Hepatocyte (in vitro differentiated cells): ENCODE data around the gene NRG2. TPM values are rescaled to one million over a fixed set of nuclear protein-coding genes. Genes with fewer than 3 reads are reported as not detected.

Experiments
- DNase-seq: peaks from one replicate; pipeline ENCODE4 v3.0.0-alpha.2; 2016; ENCODE audit warnings: low spot score
- H2AFZ ChIP-seq: fragments of 200-600 bp; sonication (generic); 2 replicates; pipeline ENCODE4 v1.6.0; 2016; ENCODE audit warnings: antibody characterized with exemption, mild to moderate bottlenecking
- H3K27ac ChIP-seq: fragments of 200-600 bp; sonication (generic); 2 replicates; pipeline ENCODE4 v1.5.1; 2016; ENCODE audit warnings: mild to moderate bottlenecking
- H3K27me3 ChIP-seq: fragments of 200-600 bp; sonication (generic); 2 replicates; pipeline ENCODE4 v1.6.1; 2016
- H3K36me3 ChIP-seq: fragments of 200-600 bp; sonication (generic); replicated peaks from 2 replicates; pipeline ENCODE4 v1.5.1; 2016; ENCODE audit warnings: low read depth; ENCODE audit not compliant: insufficient read depth
- H3K4me1 ChIP-seq: fragments of 200-600 bp; sonication (generic); 2 replicates; pipeline ENCODE4 v1.5.1; 2016; ENCODE audit warnings: mild to moderate bottlenecking, moderate library complexity; ENCODE audit not compliant: insufficient read depth
- H3K4me2 ChIP-seq: fragments of 200-600 bp; sonication (generic); 2 replicates; pipeline ENCODE4 v1.6.0; 2016
- H3K4me3 ChIP-seq: fragments of 200-600 bp; sonication (generic); 2 replicates; pipeline ENCODE4 v1.5.1; 2016; ENCODE audit warnings: mild to moderate bottlenecking
- H3K79me2 ChIP-seq: fragments of 200-600 bp; sonication (generic); 2 replicates; pipeline ENCODE4 v1.6.0; 2017; ENCODE audit warnings: mild to moderate bottlenecking
- H3K9me2 ChIP-seq: fragments of 200-600 bp; sonication (generic); replicated peaks from 2 replicates; pipeline ENCODE4 v1.6.0; 2017; ENCODE audit warnings: mild to moderate bottlenecking; ENCODE audit not compliant: insufficient read depth
- H3K9me3 ChIP-seq: fragments of 200-600 bp; sonication (generic); 2 replicates; pipeline ENCODE4 v1.5.1; 2016; ENCODE audit warnings: low read depth, mild to moderate bottlenecking
- H4K20me1 ChIP-seq: fragments of 200-600 bp; sonication (generic); 2 replicates; pipeline ENCODE4 v1.6.0; 2016; ENCODE audit warnings: mild to moderate bottlenecking; ENCODE audit not compliant: insufficient read depth, poor library complexity, severe bottlenecking
- EZH2 ChIP-seq: fragments of 200-600 bp; sonication (generic); IDR thresholded peaks from 2 replicates; pipeline ENCODE4 v1.6.1; 2016; ENCODE audit warnings: antibody characterized with exemption, mild to moderate bottlenecking, borderline replicate concordance
- EZH2phosphoT487 ChIP-seq: fragments of 200-600 bp; sonication (generic); IDR thresholded peaks from one replicate; pipeline ENCODE4 v1.6.1; 2018; ENCODE audit warnings: antibody characterized with exemption, mild to moderate bottlenecking, low read depth, moderate library complexity; ENCODE audit not compliant: unreplicated experiment, severe bottlenecking
- WGBS: methylation state at CpG from one replicate; pipeline ENCODE4 v1.1.6; 2016; ENCODE audit warnings: low lambda C conversion rate; ENCODE audit errors: missing lambda C conversion rate; 5-methylcytosine and 5-hydroxymethylcytosine counted together
- polyA plus RNA-seq: library from polyadenylated mRNA; unstranded; fragments of >200 nt; fragmentation: Nextera tagmentation; extraction: Ambion mirVana; gene quantifications from 2 replicates; pipeline ENCODE4 v1.2.1, GENCODE V29; 2016
- total RNA-seq: library from RNA; depleted of rRNA; stranded (reverse); fragments of >200 nt; gene quantifications from 2 replicates; pipeline ENCODE4 v1.2.3, GENCODE V29; 2014
- TF ChIP-seq, protein P1 (sequence below): fragments of 200-600 bp; sonication (generic); IDR thresholded peaks from 2 replicates; pipeline ENCODE4 v1.5.1; 2016; ENCODE audit warnings: antibody characterized with exemption, mild to moderate bottlenecking; ENCODE audit not compliant: poor library complexity

The NRG2 gene
- total and polyA plus RNA-seq, 2 experiments from 2014 or later, result 1.4 to 1.5 TPM

DNA sequence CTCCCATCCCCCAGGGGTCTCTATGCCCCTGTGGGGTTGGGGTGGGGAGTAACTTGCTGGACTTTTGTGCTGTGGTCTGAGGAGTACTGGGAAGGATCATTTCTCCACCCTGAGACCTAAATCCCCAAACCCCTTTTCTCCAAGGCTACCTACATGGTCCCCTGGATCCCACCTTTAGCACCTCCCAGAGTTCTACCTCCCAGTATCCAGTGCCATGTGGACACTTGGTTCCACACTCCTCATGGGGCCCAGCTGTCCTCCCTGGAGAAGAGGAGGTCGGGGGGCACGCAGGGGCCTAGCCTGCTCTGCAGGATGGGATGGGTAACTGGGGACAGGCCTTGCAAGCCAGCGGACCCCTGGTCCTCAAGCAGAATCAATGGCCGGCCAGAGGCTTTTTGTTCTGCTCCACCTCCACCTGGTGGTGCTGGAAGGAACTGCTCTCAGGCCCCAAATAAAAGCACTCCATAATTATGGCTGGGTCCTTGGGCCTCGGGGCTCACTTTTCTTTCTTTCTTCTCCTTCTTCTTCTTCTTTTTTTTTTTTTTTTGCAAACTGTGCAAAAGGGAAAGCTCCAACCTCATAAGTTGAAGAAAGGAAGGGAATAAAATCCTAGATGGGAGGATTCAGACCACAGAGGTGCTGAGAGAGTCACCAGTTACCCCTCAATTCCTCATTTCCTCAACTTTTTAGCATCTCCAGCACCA lies 179.1 kb downstream of the NRG2 start:
- H3K9me2 ChIP-seq, result no peaks in the 10 kb centered on the region
- no peak for TF ChIP-seq EZH2phosphoT487
- TF ChIP-seq, protein P1, sequence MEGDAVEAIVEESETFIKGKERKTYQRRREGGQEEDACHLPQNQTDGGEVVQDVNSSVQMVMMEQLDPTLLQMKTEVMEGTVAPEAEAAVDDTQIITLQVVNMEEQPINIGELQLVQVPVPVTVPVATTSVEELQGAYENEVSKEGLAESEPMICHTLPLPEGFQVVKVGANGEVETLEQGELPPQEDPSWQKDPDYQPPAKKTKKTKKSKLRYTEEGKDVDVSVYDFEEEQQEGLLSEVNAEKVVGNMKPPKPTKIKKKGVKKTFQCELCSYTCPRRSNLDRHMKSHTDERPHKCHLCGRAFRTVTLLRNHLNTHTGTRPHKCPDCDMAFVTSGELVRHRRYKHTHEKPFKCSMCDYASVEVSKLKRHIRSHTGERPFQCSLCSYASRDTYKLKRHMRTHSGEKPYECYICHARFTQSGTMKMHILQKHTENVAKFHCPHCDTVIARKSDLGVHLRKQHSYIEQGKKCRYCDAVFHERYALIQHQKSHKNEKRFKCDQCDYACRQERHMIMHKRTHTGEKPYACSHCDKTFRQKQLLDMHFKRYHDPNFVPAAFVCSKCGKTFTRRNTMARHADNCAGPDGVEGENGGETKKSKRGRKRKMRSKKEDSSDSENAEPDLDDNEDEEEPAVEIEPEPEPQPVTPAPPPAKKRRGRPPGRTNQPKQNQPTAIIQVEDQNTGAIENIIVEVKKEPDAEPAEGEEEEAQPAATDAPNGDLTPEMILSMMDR, result peak; percentile 74
- whole genome bisulfite sequencing, result 21% methylated on average over 5 of the region's 5 CpGs
- no peaks in the 10 kb centered on the region for H3K9me3 ChIP-seq
- H3K27me3 ChIP-seq, result no peaks in the 10 kb centered on the region
- DNase-seq, result peak; percentile 78
- H2AFZ ChIP-seq, result no peak overlapping the region
- H3K36me3 ChIP-seq, result no peaks in the 10 kb centered on the region
- H3K79me2 ChIP-seq, result no peaks in the 10 kb centered on the region
- H3K4me2 ChIP-seq, result no peak overlapping the region
- no peaks in the 10 kb centered on the region for H3K4me1 ChIP-seq
- H3K27ac ChIP-seq, result no peak overlapping the region
- no peaks in the 10 kb centered on the region for H4K20me1 ChIP-seq
- H3K4me3 ChIP-seq, result no peak overlapping the region

DNA sequence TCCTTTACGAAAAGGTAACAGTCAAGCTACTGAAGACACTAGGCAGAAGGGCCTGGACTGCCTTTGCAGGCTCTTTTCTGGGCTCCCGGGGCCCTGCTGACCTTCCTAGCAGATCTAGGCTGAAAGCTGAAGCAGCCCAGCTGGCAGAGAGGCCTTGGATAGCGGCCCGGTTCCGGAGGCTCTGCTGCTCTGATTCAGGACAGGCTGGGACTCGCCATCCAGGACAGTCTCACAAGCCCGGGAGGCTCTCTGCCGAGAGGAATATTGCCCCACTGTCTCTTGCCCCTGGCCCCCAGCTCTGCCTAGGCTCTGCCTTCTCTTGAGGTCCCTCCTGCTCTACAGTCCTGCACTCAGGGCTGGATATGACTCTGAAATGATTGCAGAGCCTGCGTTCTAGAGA lies 179.7 kb downstream of the NRG2 start:
- Histone ChIP-seq H4K20me1 (no peaks in the 10 kb centered on the region), H3K36me3 (no peaks in the 10 kb centered on the region), H3K27me3 (no peaks in the 10 kb centered on the region), H3K9me2 (no peaks in the 10 kb centered on the region), H3K9me3 (no peaks in the 10 kb centered on the region), H3K27ac (no peak overlapping the region), H3K79me2 (no peaks in the 10 kb centered on the region), H2AFZ (no peak overlapping the region), H3K4me2 (no peak overlapping the region), H3K4me3 (no peak overlapping the region), H3K4me1 (no peaks in the 10 kb centered on the region)
- TF ChIP-seq, protein P1, result no peak
- TF ChIP-seq EZH2, result no peak
- no peak for TF ChIP-seq EZH2phosphoT487
- DNase-seq, result no peak
- 62% methylated on average over 9 of the region's 9 CpGs for WGBS

DNA sequence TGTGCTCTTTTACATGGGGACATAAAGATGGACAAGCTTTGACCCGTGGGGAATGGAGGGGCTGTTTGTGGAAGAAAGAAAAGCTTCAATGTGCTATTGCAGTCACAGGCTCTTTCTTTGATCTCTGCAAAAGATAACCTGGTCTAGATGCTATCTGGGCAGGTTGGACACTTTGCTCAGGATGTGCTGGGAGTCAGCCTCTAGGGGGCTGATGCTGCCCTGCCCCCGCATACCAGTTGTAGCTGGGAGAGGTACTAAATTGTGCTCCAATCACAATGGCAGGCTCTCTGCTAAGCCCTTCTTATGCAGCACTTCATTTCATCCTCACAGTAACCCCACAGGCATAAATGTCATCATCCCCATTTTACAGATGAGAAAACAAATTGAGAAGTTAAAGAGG lies 180.3 kb downstream of the NRG2 start:
- 59% methylated on average over 2 of the region's 2 CpGs for WGBS
- H3K4me2 ChIP-seq, result no peak overlapping the region
- no peaks in the 10 kb centered on the region for H3K36me3 ChIP-seq
- H3K9me2 ChIP-seq, result no peaks in the 10 kb centered on the region
- no peaks in the 10 kb centered on the region for H3K4me1 ChIP-seq
- TF ChIP-seq, protein P1, result no peak
- TF ChIP-seq EZH2 (no peak), EZH2phosphoT487 (no peak)
- no peak for DNase-seq
- H3K27me3 ChIP-seq, result peaks cover under 1% of the 10 kb centered on the region
- no peak overlapping the region for H2AFZ ChIP-seq
- H4K20me1 ChIP-seq, result no peaks in the 10 kb centered on the region
- H3K4me3 ChIP-seq, result no peak overlapping the region
- no peak overlapping the region for H3K27ac ChIP-seq
- H3K9me3 ChIP-seq, result no peaks in the 10 kb centered on the region
- H3K79me2 ChIP-seq, result no peaks in the 10 kb centered on the region
